GM19455 (cell line): ENCODE data around the gene SLC38A2.
A peak's percentile ranks its signal among the peaks of the same experiment; 100 is the strongest.

Experiments
- ATAC-seq: cut with Tn5 transposase; IDR thresholded peaks from one replicate; pipeline ENCODE4 v1.9.1; 2021; ENCODE audit not compliant: unreplicated experiment

SLC38A2 gene

GRCh38 chr12:46362895-46363581 is 9.5 kb downstream of the SLC38A2 start:
- ATAC-seq, result no peak

- no peak for ATAC-seq
Observed at GRCh38 chr12:46361667-46362034, 10.9 kb downstream of the SLC38A2 start.

- ATAC-seq, result peak; percentile 56
Observed at GRCh38 chr12:46360908-46361666, 11.5 kb downstream of the SLC38A2 start.

GRCh38 chr12:46360370-46360769 is 12.2 kb downstream of the SLC38A2 start:
- ATAC-seq, result no peak

- ATAC-seq, result no peak
Observed at GRCh38 chr12:46359667-46360280, 12.8 kb downstream of the SLC38A2 start.

- ATAC-seq, result no peak
Observed at GRCh38 chr12:46358791-46359666, 13.5 kb downstream of the SLC38A2 start.

GRCh38 chr12:46358325-46358700 is 14.3 kb downstream of the SLC38A2 start:
- ATAC-seq, result no peak

GRCh38 chr12:46357438-46358324 is 14.9 kb downstream of the SLC38A2 start:
- no peak for ATAC-seq

- no peak for ATAC-seq
Observed at GRCh38 chr12:46356655-46357437, 15.7 kb downstream of the SLC38A2 start.

GRCh38 chr12:46354802-46355199 is 17.8 kb downstream of the SLC38A2 start:
- no peak for ATAC-seq

GRCh38 chr12:46354111-46354801 is 18.3 kb downstream of the SLC38A2 start:
- ATAC-seq, result no peak

GRCh38 chr12:46351886-46352650 is 20.5 kb downstream of the SLC38A2 start:
- no peak for ATAC-seq

GRCh38 chr12:46351138-46351537 is 21.4 kb downstream of the SLC38A2 start:
- ATAC-seq, result no peak

GRCh38 chr12:46349253-46349652 is 23.3 kb downstream of the SLC38A2 start:
- ATAC-seq, result no peak

GRCh38 chr12:46343118-46343852 is 29.3 kb downstream of the SLC38A2 start:
- no peak for ATAC-seq

- no peak for ATAC-seq
Observed at GRCh38 chr12:46342562-46343033, 30.0 kb downstream of the SLC38A2 start.

GRCh38 chr12:46339051-46339450 is 33.5 kb downstream of the SLC38A2 start:
- ATAC-seq, result no peak
